Gastrocnemius medialis (tissue), 4 donors: Measurements from ENCODE around the gene OSCP1. TPM values are rescaled to one million over a fixed set of nuclear protein-coding genes. Genes with fewer than 3 reads are reported as not detected.

Experiments
- ATAC-seq, 2 donors: fragments of 150-250 bp; one replicate each; pipeline ENCODE4 v1.9.1; 2016
- DNase-seq, 2 donors: peaks; one replicate each; pipeline ENCODE4 v3.0.0-alpha.2; 2019
- H3K27ac ChIP-seq, 4 donors: fragments of 200-600 bp; sonication (generic); 1 replicate in 1 of 4; 2 replicates in 3 of 4; pipeline ENCODE4 v1.5.1; 2016 to 2018; ENCODE audit warnings: mild to moderate bottlenecking in 2 of 4, moderate library complexity in 1 of 4
- H3K27me3 ChIP-seq, 3 donors: fragments of 200-600 bp; sonication (generic) in 2 of 3; 1 replicate in 1 of 3; 2 replicates in 2 of 3; pipeline versions ENCODE4 v1.5.1 to v1.6.0; 2016 to 2019; ENCODE audit warnings: mild to moderate bottlenecking in 1 of 3, moderate library complexity in 1 of 3
- H3K36me3 ChIP-seq, 2 donors: fragments of 200-600 bp; sonication (generic) in 1 of 2; one replicate each; pipeline ENCODE4 v1.5.1; 2017 to 2018
- H3K4me1 ChIP-seq, 2 donors: fragments of 200-600 bp; sonication (generic) in 1 of 2; one replicate each; pipeline ENCODE4 v1.5.1; 2016 to 2017; ENCODE audit warnings: mild to moderate bottlenecking in 2 of 2
- H3K4me3 ChIP-seq, 4 donors: fragments of 200-600 bp; sonication (generic) in 3 of 4; 1 replicate in 1 of 4; 2 replicates in 3 of 4; pipeline ENCODE4 v1.5.1; 2016 to 2019; ENCODE audit warnings: mild to moderate bottlenecking in 2 of 4
- H3K9me3 ChIP-seq, 3 donors: fragments of 200-600 bp; sonication (generic) in 2 of 3; 1 replicate in 1 of 3; 2 replicates in 2 of 3; pipeline ENCODE4 v1.5.1; 2016 to 2019
- POLR2A ChIP-seq, 2 donors: fragments of 450-650 bp; IDR thresholded peaks; one replicate each; pipeline ENCODE4 v1.6.1; 2017; ENCODE audit warnings: antibody characterized with exemption in 2 of 2, mild to moderate bottlenecking in 2 of 2, moderate library complexity in 2 of 2
- in situ Hi-C, 4 donors: fragments of 200-750 bp; cut with MboI; loops; one replicate each; pipeline versions ENCODE4 v1.15.0 to v1.8.0; 2017; ENCODE audit warnings: low sequenced_read_pairs in 4 of 4
- intact Hi-C: fragments of 100-400 bp; cut with DNase I; formaldehyde crosslinking; loops from one replicate; pipeline ENCODE4 v1.15.1; 2023; ENCODE audit warnings: low total_unique reads
- total RNA-seq, 4 donors: library from RNA; depleted of rRNA; stranded (reverse); fragments of >200 nt; gene quantifications; one replicate each; pipeline versions ENCODE4 v1.1.0 to v1.2.3, GENCODE V29; 2016
- TF ChIP-seq, protein P1 (sequence below), 5 experiments: fragments of 450-650 bp in 3 of 5; fragments of 200-600 bp in 2 of 5; sonication (generic) in 2 of 5; IDR thresholded peaks in 4 of 5; conservative IDR thresholded peaks in 1 of 5; 1 replicate in 4 of 5; 2 replicates in 1 of 5; pipeline ENCODE4 v1.5.1; 2016 to 2019; ENCODE audit warnings: antibody characterized with exemption in 5 of 5, mild to moderate bottlenecking in 3 of 5, moderate library complexity in 3 of 5

OSCP1 gene
- total RNA-seq, 4 donors from 2014 or later: 3.3 to 6.7 (median 4.7) TPM

DNA sequence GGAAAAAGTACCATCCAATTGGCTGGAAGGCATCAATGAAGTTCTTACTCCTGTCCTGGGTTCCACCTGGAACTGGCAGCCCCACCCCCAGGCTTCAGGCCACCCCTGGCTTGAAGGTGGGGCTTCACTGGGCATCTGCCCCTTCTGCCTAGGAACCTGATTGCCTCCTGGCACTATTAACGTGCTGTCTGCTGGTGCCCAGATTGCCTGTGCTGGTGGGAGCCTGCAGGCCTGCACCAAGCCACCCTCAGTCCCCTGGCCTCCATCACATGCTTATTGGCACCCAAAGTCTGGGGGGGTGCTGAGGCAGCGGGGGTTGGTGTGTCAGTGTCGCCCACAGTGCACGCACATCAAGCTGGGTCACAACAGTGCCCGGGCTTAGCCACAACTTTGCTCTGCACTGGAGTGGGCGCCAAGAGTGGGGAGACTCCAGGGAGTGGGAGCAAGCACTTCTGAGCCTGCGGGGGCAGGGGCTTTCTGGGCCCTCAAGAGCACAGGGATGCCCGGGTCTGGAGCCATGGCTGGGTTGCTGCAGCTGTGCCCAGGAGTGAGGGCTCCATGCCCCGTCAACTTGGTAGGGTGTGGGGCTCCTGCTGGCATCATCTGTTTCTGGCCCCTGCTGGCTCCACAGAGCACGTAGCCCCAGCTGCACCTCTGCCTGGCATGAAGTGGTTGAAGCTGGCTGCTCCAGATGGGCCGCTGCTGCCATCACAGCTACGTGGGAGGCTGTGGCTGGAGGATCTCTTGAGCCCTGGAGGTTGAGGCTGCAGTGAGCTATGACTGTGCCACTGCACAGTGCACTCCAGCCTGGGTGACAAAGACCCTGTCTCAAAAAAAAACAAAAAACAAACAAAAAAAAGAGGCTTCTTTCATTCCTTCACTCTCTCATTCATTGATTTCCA lies 48.4 kb downstream of the OSCP1 start:
- Histone ChIP-seq H3K4me3 (peak overlapping the region in 1 of 4 donors; percentile 18), H3K9me3 (no peaks in the 10 kb centered on the region), H3K36me3 (no peaks in the 10 kb centered on the region), H3K27me3 (no peaks in the 10 kb centered on the region), H3K4me1 (peaks cover 6 to 7% of the 10 kb centered on the region in 2 donors), H3K27ac (peak overlapping the region in 2 of 4 donors; percentile 25 to 40)
- TF ChIP-seq, protein P1, sequence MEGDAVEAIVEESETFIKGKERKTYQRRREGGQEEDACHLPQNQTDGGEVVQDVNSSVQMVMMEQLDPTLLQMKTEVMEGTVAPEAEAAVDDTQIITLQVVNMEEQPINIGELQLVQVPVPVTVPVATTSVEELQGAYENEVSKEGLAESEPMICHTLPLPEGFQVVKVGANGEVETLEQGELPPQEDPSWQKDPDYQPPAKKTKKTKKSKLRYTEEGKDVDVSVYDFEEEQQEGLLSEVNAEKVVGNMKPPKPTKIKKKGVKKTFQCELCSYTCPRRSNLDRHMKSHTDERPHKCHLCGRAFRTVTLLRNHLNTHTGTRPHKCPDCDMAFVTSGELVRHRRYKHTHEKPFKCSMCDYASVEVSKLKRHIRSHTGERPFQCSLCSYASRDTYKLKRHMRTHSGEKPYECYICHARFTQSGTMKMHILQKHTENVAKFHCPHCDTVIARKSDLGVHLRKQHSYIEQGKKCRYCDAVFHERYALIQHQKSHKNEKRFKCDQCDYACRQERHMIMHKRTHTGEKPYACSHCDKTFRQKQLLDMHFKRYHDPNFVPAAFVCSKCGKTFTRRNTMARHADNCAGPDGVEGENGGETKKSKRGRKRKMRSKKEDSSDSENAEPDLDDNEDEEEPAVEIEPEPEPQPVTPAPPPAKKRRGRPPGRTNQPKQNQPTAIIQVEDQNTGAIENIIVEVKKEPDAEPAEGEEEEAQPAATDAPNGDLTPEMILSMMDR (IDR thresholded peaks at IDR 0.05 in 4 of 5, conservative IDR thresholded peaks at IDR 0.05 in 1 of 5): no peak
- no peak for TF ChIP-seq POLR2A (IDR thresholded peaks at IDR 0.05)
- intact Hi-C loops: no loop called here
- ATAC-seq (no peak), DNase-seq (no peak)
- in situ Hi-C loops: loop anchor here in 1 of 4 donors (25.0 kb wide), 1 partner anchor 90 kb away; the partner anchor contains the start of genes EVA1B and SH3D21

DNA sequence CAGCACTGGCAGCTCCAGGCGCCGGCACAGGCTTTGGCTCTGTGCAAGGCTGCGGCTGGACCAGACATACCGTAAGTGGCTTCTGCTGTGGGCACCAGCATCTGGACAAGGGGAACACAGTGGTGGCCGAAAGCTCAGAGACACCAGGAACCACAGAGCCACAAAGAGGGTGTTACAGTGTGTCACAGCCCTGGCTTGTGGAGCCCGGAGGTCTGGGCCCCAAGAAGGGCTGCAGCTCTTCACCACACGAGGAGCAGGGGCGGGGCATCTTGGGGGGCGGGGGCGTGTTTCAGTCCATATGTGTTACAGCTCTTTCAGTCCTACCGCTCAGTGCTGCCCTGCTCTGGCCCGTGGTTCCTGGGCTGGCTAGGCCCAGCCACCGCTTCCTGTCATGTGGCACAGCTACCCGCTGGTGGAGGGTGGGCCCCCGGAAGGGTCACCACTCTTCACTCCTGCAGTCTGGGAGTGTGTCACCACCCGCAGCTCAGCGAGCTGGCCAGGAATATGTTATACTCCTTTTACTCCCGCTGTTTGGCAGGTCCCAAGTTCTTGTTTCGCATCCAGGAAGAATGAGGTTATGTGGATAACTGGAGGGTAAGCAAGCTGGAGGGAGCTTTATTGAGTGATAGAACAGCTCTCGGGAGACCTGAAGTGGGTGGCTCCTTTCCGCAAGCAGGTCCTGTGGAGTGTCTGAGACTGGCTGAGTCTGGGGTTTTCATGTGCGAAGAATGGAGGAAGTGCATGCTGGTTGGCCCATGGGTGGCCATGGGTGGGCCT lies 49.2 kb downstream of the OSCP1 start:
- ATAC-seq: no peak
- H3K9me3 ChIP-seq: no peaks in the 10 kb centered on the region
- intact Hi-C loops (no loop called here), in situ Hi-C loops (loop anchor here in 1 of 4 donors (25.0 kb wide), 1 partner anchor 89 kb away; the partner anchor contains the start of genes EVA1B and SH3D21)
- H3K4me3 ChIP-seq: peak overlapping the region in 1 of 4 donors; percentile 18
- DNase-seq: peak; percentile 40 to 74
- peaks cover 14 to 15% of the 10 kb centered on the region in 2 donors for H3K4me1 ChIP-seq
- no peaks in the 10 kb centered on the region for H3K27me3 ChIP-seq
- H3K27ac ChIP-seq: peak overlapping the region; percentile 4 to 40 (median 32)
- TF ChIP-seq, protein P1 (IDR thresholded peaks at IDR 0.05 in 4 of 5, conservative IDR thresholded peaks at IDR 0.05 in 1 of 5): no peak
- peak; percentile 3 to 28 for TF ChIP-seq POLR2A (IDR thresholded peaks at IDR 0.05)
- no peaks in the 10 kb centered on the region for H3K36me3 ChIP-seq

DNA sequence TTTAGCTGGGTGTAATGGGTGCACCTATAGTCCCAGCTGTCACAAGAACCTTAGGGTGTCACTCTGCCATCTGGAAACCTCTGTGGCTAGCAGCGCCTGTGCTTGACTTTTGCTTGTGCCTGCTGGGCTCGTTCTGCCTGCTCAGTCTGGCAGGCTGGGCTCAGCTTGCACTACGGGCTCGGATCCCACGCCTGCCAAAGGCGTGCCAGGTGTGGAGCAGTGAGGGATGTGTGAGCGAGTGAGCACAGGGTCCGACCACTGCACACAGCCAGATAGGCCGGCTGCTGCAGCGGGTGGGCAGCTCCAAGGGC lies 49.8 kb downstream of the OSCP1 start:
- in situ Hi-C loops: loop anchor here in 1 of 4 donors (25.0 kb wide), 1 partner anchor 88 kb away; the partner anchor contains the start of genes EVA1B and SH3D21
- ATAC-seq: no peak
- DNase-seq: no peak
- Histone ChIP-seq H3K9me3 (no peaks in the 10 kb centered on the region), H3K4me3 (no peak overlapping the region), H3K4me1 (peaks cover 14 to 15% of the 10 kb centered on the region in 2 donors), H3K36me3 (no peaks in the 10 kb centered on the region), H3K27ac (peak overlapping the region in 3 of 4 donors; percentile 4 to 40 (median 23)), H3K27me3 (no peaks in the 10 kb centered on the region)
- no peak for TF ChIP-seq POLR2A (IDR thresholded peaks at IDR 0.05)
- TF ChIP-seq, protein P1 (IDR thresholded peaks at IDR 0.05 in 4 of 5, conservative IDR thresholded peaks at IDR 0.05 in 1 of 5): no peak
- intact Hi-C loops: no loop called here

DNA sequence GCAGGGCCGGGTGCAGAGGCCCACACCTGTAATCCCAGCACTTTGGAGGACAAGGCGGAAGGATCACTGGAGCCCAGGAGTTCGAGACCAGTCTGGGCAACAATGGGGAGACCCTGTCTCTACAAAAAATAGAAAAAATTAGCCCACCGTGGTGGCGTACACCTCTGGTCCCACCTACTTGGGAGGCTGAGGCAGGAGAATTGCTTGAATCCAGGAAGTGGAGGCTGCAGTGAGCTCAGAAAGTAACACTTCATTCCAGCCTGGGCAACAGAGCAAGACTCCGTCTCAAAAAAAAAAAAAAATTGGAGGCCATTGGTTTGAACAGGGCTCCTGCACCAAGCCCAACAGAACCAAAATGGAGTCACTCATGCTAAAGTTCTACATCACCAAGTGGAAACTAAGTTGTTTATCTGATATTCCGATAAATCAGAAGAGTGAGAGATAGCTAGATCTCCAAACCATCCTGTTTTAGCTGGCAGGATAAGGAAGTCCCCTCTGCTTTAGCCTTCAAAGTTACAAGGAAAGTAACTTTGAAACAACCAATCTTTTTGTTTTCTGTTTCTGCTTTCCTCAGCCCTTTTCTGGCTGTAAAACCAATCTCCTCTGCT lies 51.8 kb downstream of the OSCP1 start:
- DNase-seq (no peak), ATAC-seq (no peak)
- Histone ChIP-seq H3K9me3 (no peaks in the 10 kb centered on the region), H3K27me3 (no peaks in the 10 kb centered on the region), H3K4me1 (peaks cover 14 to 18% of the 10 kb centered on the region in 2 donors), H3K36me3 (peaks cover 0 to 9% of the 10 kb centered on the region in 2 donors), H3K4me3 (peak overlapping the region in 1 of 4 donors; percentile 84), H3K27ac (peak overlapping the region; percentile 95 to 99 (median 95))
- in situ Hi-C loops: no loop called here
- intact Hi-C loops: no loop called here
- no peak for TF ChIP-seq POLR2A (IDR thresholded peaks at IDR 0.05)
- TF ChIP-seq, protein P1 (IDR thresholded peaks at IDR 0.05 in 4 of 5, conservative IDR thresholded peaks at IDR 0.05 in 1 of 5): no peak
